HCT116 (cell line): ENCODE data around the gene STYXL1.

Experiments
- FOSL1 ChIP-seq: IDR thresholded peaks from 2 replicates; pipeline ENCODE4 v1.6.1; 2012; ENCODE audit warnings: low read depth
- JUND ChIP-seq: IDR thresholded peaks from 2 replicates; pipeline ENCODE4 v1.6.1; 2012
- MAX ChIP-seq: IDR thresholded peaks from 2 replicates; pipeline ENCODE4 v1.6.1; 2012
- POLR2A ChIP-seq: IDR thresholded peaks from 2 replicates; pipeline ENCODE4 v1.7.0; 2011; ENCODE audit warnings: borderline replicate concordance; ENCODE audit not compliant: insufficient read depth, insufficient read length; ENCODE audit errors: extremely low read depth
- POLR2AphosphoS5 ChIP-seq: IDR thresholded peaks from 2 replicates; pipeline ENCODE4 v1.6.1; 2011; ENCODE audit warnings: mild to moderate bottlenecking, low read depth, low read length, moderate library complexity
- RAD21 ChIP-seq: IDR thresholded peaks from 2 replicates; pipeline ENCODE4 v1.6.1; 2012; ENCODE audit warnings: low read depth, mild to moderate bottlenecking
- SRF ChIP-seq: IDR thresholded peaks from 2 replicates; pipeline ENCODE4 v1.6.1; 2012; ENCODE audit warnings: low read depth
- ZNF274 ChIP-seq: fragments of 200-500 bp; sonication (Bioruptor generic); IDR thresholded peaks from 2 replicates; pipeline ENCODE4 v1.6.1; 2014; ENCODE audit warnings: mild to moderate bottlenecking, low read depth, low read length, inconsistent platforms
- TF ChIP-seq, protein P1 (sequence below), 3 experiments: fragments of 200-600 bp in 1 of 3; sonication (generic) in 1 of 3; IDR thresholded peaks in 2 of 3; conservative IDR thresholded peaks in 1 of 3; 2 replicates each; pipeline ENCODE4 v1.5.1; 2012 to 2017; ENCODE audit warnings: low read depth in 2 of 3, low read length in 2 of 3, antibody characterized with exemption in 1 of 3, borderline replicate concordance in 1 of 3, control low read depth in 1 of 3, mild to moderate bottlenecking in 1 of 3, mixed read lengths in 1 of 3, mixed run types in 1 of 3, moderate library complexity in 1 of 3; ENCODE audit not compliant: insufficient read depth in 1 of 3
- TF ChIP-seq, protein P2 (sequence below): IDR thresholded peaks from 2 replicates; pipeline ENCODE4 v1.6.1; 2012; ENCODE audit warnings: low read depth

DNA sequence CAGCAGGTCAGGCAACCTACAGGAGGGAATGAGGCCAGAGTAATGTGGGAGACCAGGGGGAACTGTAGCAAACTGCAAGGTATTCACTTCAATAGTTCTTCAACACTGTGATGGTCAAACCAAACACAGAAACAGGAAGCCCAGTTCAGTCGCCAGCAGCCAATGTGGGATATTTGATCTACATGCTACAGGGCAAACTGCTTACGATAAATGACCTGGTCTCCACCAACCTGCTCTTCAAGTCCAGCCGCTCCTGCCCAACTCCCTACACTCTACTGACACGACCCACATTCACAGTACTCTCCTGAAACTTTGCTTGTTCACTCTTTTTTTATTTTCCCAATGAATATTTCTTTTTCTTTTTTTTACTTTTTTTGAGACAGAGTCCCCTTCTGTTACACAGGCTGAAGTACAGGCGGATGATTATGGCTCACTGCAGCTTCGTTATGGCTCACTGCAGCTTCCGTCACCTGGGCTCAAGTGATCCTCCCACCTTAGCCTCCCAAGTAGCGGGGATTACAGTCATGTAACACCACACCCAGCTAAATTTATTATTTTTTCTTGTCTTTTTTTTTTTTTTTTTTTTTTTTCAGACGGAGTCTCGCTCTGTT, 42.2 kb upstream of the STYXL1 start:
- TF ChIP-seq, protein P1, sequence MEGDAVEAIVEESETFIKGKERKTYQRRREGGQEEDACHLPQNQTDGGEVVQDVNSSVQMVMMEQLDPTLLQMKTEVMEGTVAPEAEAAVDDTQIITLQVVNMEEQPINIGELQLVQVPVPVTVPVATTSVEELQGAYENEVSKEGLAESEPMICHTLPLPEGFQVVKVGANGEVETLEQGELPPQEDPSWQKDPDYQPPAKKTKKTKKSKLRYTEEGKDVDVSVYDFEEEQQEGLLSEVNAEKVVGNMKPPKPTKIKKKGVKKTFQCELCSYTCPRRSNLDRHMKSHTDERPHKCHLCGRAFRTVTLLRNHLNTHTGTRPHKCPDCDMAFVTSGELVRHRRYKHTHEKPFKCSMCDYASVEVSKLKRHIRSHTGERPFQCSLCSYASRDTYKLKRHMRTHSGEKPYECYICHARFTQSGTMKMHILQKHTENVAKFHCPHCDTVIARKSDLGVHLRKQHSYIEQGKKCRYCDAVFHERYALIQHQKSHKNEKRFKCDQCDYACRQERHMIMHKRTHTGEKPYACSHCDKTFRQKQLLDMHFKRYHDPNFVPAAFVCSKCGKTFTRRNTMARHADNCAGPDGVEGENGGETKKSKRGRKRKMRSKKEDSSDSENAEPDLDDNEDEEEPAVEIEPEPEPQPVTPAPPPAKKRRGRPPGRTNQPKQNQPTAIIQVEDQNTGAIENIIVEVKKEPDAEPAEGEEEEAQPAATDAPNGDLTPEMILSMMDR (IDR thresholded peaks at IDR 0.05 in 2 of 3, conservative IDR thresholded peaks at IDR 0.05 in 1 of 3; ENCODE audit: borderline replicate concordance in 1 of 3, insufficient read depth in 1 of 3, low read depth in 2 of 3, low read length in 2 of 3) = no peak
- TF ChIP-seq POLR2AphosphoS5 = no peak
- TF ChIP-seq FOSL1 = no peak
- TF ChIP-seq POLR2A = no peak
- no peak for TF ChIP-seq SRF
- no peak for TF ChIP-seq RAD21
- TF ChIP-seq, protein P2, sequence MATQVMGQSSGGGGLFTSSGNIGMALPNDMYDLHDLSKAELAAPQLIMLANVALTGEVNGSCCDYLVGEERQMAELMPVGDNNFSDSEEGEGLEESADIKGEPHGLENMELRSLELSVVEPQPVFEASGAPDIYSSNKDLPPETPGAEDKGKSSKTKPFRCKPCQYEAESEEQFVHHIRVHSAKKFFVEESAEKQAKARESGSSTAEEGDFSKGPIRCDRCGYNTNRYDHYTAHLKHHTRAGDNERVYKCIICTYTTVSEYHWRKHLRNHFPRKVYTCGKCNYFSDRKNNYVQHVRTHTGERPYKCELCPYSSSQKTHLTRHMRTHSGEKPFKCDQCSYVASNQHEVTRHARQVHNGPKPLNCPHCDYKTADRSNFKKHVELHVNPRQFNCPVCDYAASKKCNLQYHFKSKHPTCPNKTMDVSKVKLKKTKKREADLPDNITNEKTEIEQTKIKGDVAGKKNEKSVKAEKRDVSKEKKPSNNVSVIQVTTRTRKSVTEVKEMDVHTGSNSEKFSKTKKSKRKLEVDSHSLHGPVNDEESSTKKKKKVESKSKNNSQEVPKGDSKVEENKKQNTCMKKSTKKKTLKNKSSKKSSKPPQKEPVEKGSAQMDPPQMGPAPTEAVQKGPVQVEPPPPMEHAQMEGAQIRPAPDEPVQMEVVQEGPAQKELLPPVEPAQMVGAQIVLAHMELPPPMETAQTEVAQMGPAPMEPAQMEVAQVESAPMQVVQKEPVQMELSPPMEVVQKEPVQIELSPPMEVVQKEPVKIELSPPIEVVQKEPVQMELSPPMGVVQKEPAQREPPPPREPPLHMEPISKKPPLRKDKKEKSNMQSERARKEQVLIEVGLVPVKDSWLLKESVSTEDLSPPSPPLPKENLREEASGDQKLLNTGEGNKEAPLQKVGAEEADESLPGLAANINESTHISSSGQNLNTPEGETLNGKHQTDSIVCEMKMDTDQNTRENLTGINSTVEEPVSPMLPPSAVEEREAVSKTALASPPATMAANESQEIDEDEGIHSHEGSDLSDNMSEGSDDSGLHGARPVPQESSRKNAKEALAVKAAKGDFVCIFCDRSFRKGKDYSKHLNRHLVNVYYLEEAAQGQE = no peak
- TF ChIP-seq MAX = no peak
- TF ChIP-seq JUND = no peak
- no peak for TF ChIP-seq ZNF274
